GM19395 (cell line): Measurements from ENCODE around the gene MPV17.
"Not testable (repeated sequence)": the region's sequence is repeated elsewhere in the genome, so short reads cannot be mapped to it uniquely, and the experiment has no call there.

ENCODE experiments used
- ATAC-seq: cut with Tn5 transposase; IDR thresholded peaks from one replicate; pipeline ENCODE4 v1.9.1; 2021; ENCODE audit warnings: mild to moderate bottlenecking, moderate library complexity; ENCODE audit not compliant: unreplicated experiment

MPV17 gene

GRCh38 chr2:27322766-27323595, at the start of gene MPV17:
Gene MPV17 (minus strand): TSS chr2:27323097. CDS start chr2:27322517, 580 bp downstream.
- peak; percentile 93 for ATAC-seq

- ATAC-seq = peak; percentile 35
Observed at GRCh38 chr2:27370816-27371620, 48.1 kb upstream of the MPV17 start.

GRCh38 chr2:27370026-27370815, 47.3 kb upstream of the MPV17 start, which contains the start of the genes EIF2B4 and SNX17:
Gene EIF2B4 (minus strand): TSS chr2:27370338. CDS start chr2:27370314, 24 bp downstream.
Gene SNX17 (plus strand): TSS chr2:27370616. CDS start chr2:27370744, 128 bp downstream.
- peak; percentile 88 for ATAC-seq

- peak; percentile 10 for ATAC-seq
Observed at GRCh38 chr2:27369471-27370025, 46.7 kb upstream of the MPV17 start.

GRCh38 chr2:27363933-27364332, 41.0 kb upstream of the MPV17 start:
- ATAC-seq = no peak

- ATAC-seq = no peak
Observed at GRCh38 chr2:27362678-27363420, 40.0 kb upstream of the MPV17 start.

GRCh38 chr2:27356382-27357181, 33.7 kb upstream of the MPV17 start, which contains the start of gene GTF3C2:
Gene GTF3C2 (minus strand): TSS chr2:27356764. CDS start chr2:27343554, 13,210 bp downstream.
- ATAC-seq = peak; percentile 82

- peak; percentile 32 for ATAC-seq
Observed at GRCh38 chr2:27356056-27356381, 33.1 kb upstream of the MPV17 start.

GRCh38 chr2:27354597-27354927, 31.7 kb upstream of the MPV17 start:
- ATAC-seq = no peak

GRCh38 chr2:27353762-27354596, 31.1 kb upstream of the MPV17 start:
- no peak for ATAC-seq

GRCh38 chr2:27353386-27353761, 30.5 kb upstream of the MPV17 start:
- ATAC-seq = not testable (repeated sequence)

- ATAC-seq = no peak
Observed at GRCh38 chr2:27351802-27352598, 29.1 kb upstream of the MPV17 start.

- no peak for ATAC-seq
Observed at GRCh38 chr2:27350106-27350693, 27.3 kb upstream of the MPV17 start.

- no peak for ATAC-seq
Observed at GRCh38 chr2:27347641-27348040, 24.7 kb upstream of the MPV17 start.

- no peak for ATAC-seq
Observed at GRCh38 chr2:27336173-27336572, 13.3 kb upstream of the MPV17 start.

GRCh38 chr2:27335311-27335710, 12.4 kb upstream of the MPV17 start:
- ATAC-seq = no peak

- ATAC-seq = no peak
Observed at GRCh38 chr2:27324720-27325119, 1.8 kb upstream of the MPV17 start.
